NT2/D1 (cell line): Measurements from ENCODE around the gene ADSS1.
"Not testable (repeated sequence)": the region's sequence is repeated elsewhere in the genome, so short reads cannot be mapped to it uniquely, and the experiment has no call there.

Experiments
- DNase-seq: peaks from one replicate; pipeline ENCODE4 v3.0.0-alpha.2; 2011; ENCODE audit warnings: low read depth, low spot score
- H3K27me3 ChIP-seq: 2 replicates; pipeline ENCODE4 v1.6.0; 2011; ENCODE audit warnings: mild to moderate bottlenecking; ENCODE audit not compliant: insufficient read length, insufficient read depth
- H3K36me3 ChIP-seq: 2 replicates; pipeline ENCODE4 v1.6.1; 2011; ENCODE audit warnings: mild to moderate bottlenecking, low read length, mixed read lengths; ENCODE audit not compliant: insufficient read depth, insufficient read length
- H3K4me1 ChIP-seq: 2 replicates; pipeline ENCODE4 v1.5.1; 2011; ENCODE audit not compliant: insufficient read depth, insufficient read length
- H3K4me3 ChIP-seq: 2 replicates; pipeline ENCODE4 v1.5.1; 2011; ENCODE audit warnings: low read depth; ENCODE audit not compliant: insufficient read length
- H3K9ac ChIP-seq: 2 replicates; pipeline ENCODE4 v1.6.0; 2011; ENCODE audit warnings: low read depth; ENCODE audit not compliant: insufficient read length
- H3K9me3 ChIP-seq: 2 replicates; pipeline ENCODE4 v1.5.1; 2011; ENCODE audit warnings: mild to moderate bottlenecking, low read length; ENCODE audit not compliant: insufficient read depth
- SUZ12 ChIP-seq: IDR thresholded peaks from 2 replicates; pipeline ENCODE4 v1.6.1; 2011; ENCODE audit not compliant: insufficient read length, insufficient read depth; ENCODE audit errors: extremely low read depth
- YY1 ChIP-seq: IDR thresholded peaks from 2 replicates; pipeline ENCODE4 v1.6.1; 2011; ENCODE audit not compliant: insufficient read length, insufficient read depth
- ZNF274 ChIP-seq: IDR thresholded peaks from 2 replicates; pipeline ENCODE4 v1.6.1; 2011; ENCODE audit warnings: mild to moderate bottlenecking, low read depth, low read length

ADSS1 gene

DNA sequence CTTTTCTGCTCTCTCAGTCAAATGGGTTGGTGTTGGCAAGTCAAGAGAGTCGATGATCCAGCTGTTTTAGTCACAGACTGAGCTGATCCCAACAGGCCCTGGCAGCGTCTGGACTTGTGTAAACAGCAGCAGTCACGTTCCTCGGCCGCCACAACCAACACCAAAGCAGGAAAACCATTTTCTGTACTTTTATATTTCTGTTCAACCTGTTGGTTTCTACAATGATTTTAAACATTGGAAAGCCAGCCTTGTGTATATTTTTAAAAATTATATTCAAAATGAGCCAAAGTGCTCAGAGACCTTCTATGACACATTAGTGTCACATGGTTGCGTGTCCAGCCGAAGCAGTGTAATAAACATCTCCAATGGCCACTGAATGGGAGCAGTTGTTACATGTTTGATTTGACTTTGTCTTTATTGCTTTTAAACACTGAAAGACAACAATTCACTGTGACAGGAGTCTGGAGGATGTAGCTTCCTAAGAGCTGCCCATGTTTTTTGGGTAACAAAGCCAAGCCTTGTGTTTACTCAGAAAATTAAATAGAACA, 23.0 kb downstream of the ADSS1 start:
- H3K4me3 ChIP-seq, result no peak overlapping the region
- no peaks in the 10 kb centered on the region for H3K27me3 ChIP-seq
- H3K9ac ChIP-seq, result no peak overlapping the region
- TF ChIP-seq YY1 (no peak), SUZ12 (no peak)
- no peak for DNase-seq
- H3K9me3 ChIP-seq, result peaks cover 26% of the 10 kb centered on the region; the same call in 1 of the 2 replicates
- peaks cover 14% of the 10 kb centered on the region for H3K4me1 ChIP-seq
- H3K36me3 ChIP-seq, result no peaks in the 10 kb centered on the region

- Histone ChIP-seq H3K9me3 (peaks cover 27% of the 10 kb centered on the region; the same call in 1 of the 2 replicates), H3K4me3 (no peak overlapping the region), H3K27me3 (no peaks in the 10 kb centered on the region), H3K4me1 (peaks cover 13% of the 10 kb centered on the region), H3K36me3 (no peaks in the 10 kb centered on the region), H3K9ac (no peak overlapping the region)
- DNase-seq, result no peak
- TF ChIP-seq YY1, result no peak
- TF ChIP-seq SUZ12, result no peak
- no peak for TF ChIP-seq ZNF274
Measured at GRCh38 chr14:104747876-104748275, 23.8 kb downstream of the ADSS1 start.

- Histone ChIP-seq H3K9me3 (peaks cover 27% of the 10 kb centered on the region; the same call in 1 of the 2 replicates), H3K27me3 (no peaks in the 10 kb centered on the region), H3K36me3 (peaks cover 4% of the 10 kb centered on the region), H3K4me1 (peaks cover 15% of the 10 kb centered on the region), H3K4me3 (no peak overlapping the region), H3K9ac (peak overlapping the region; percentile 42)
- no peak for DNase-seq
- TF ChIP-seq SUZ12, result no peak
- no peak for TF ChIP-seq YY1
- TF ChIP-seq ZNF274, result no peak
Measured at GRCh38 chr14:104749111-104749649, 25.2 kb downstream of the ADSS1 start.

DNA sequence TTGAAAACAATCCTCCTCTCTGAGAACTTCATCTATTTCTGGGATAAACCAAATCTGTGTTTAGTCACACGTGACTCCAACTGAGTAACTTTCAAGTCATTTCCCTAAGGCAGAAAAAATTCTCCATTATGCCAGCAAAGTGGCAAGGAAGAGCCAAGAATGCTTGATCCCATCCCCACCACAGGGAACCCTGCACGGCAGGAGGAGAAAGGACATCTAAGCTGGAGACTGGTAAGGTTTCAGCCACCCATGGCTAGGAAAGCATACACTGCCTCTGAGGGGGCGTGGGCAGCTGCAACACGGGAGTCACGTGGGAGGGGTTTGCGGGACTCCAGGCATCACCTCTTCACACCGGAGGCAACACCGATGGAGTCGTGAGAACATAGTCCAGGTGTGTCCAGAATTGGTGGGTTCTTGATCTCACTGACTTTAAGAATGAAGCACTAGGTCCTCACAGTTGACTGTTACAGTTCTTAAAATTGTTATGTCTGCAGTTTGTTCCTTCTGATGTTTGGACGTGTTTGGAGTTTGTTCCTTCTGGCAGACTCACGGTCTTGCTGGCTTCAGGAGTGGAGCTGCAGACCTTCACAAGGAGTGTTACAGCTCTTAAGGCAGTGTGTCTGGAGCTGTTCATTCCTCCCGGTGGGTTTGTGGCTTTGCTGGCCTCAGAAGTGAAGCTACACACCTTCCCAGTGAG, 26.2 kb downstream of the ADSS1 start:
- Histone ChIP-seq H3K27me3 (no peaks in the 10 kb centered on the region), H3K9me3 (peaks cover 27% of the 10 kb centered on the region; the same call in 1 of the 2 replicates), H3K4me3 (no peak overlapping the region), H3K9ac (no peak overlapping the region), H3K36me3 (peaks cover 14% of the 10 kb centered on the region), H3K4me1 (peaks cover 23% of the 10 kb centered on the region)
- DNase-seq, result no peak
- TF ChIP-seq YY1, result no peak
- TF ChIP-seq SUZ12, result no peak
- no peak for TF ChIP-seq ZNF274

- Histone ChIP-seq H3K4me1 (peaks cover 23% of the 10 kb centered on the region), H3K36me3 (peaks cover 19% of the 10 kb centered on the region), H3K9me3 (peaks cover 27% of the 10 kb centered on the region; the same call in 1 of the 2 replicates)
- not testable (repeated sequence) for H3K9ac ChIP-seq, DNase-seq, H3K27me3 ChIP-seq, H3K4me3 ChIP-seq
Measured at GRCh38 chr14:104750753-104751057, 26.7 kb downstream of the ADSS1 start.

- no peak for TF ChIP-seq ZNF274
- TF ChIP-seq SUZ12, result no peak
- no peak for TF ChIP-seq YY1
- peaks cover 27% of the 10 kb centered on the region; the same call in 1 of the 2 replicates for H3K9me3 ChIP-seq
- H3K4me1 ChIP-seq, result peaks cover 23% of the 10 kb centered on the region
- H3K36me3 ChIP-seq, result peaks cover 30% of the 10 kb centered on the region
- peak overlapping the region; percentile 52 for H3K9ac ChIP-seq
- H3K4me3 ChIP-seq, result peak overlapping the region; percentile 31
- no peaks in the 10 kb centered on the region for H3K27me3 ChIP-seq
- no peak for DNase-seq
Measured at GRCh38 chr14:104751539-104752422, 27.8 kb downstream of the ADSS1 start.

GRCh38 chr14:104752423-104752734, 28.4 kb downstream of the ADSS1 start:
- Histone ChIP-seq H3K27me3 (no peaks in the 10 kb centered on the region), H3K9me3 (peaks cover 27% of the 10 kb centered on the region; the same call in 1 of the 2 replicates), H3K36me3 (peaks cover 35% of the 10 kb centered on the region), H3K4me1 (peaks cover 23% of the 10 kb centered on the region), H3K9ac (peak overlapping the region; percentile 52), H3K4me3 (peak overlapping the region; percentile 31)
- no peak for TF ChIP-seq ZNF274
- no peak for TF ChIP-seq SUZ12
- no peak for TF ChIP-seq YY1
- no peak for DNase-seq
